Breast epithelium (tissue), 4 donors: ENCODE data around the gene AKR7A2. TPM values are rescaled to one million over a fixed set of nuclear protein-coding genes. Genes with fewer than 3 reads are reported as not detected.

ENCODE experiments used
- DNase-seq, 2 donors: peaks; one replicate each; pipeline ENCODE4 v3.0.0-alpha.2; 2019; ENCODE audit warnings: low spot score in 2 of 2
- H3K27ac ChIP-seq, 2 donors: fragments of 200-600 bp; sonication (generic) in 1 of 2; one replicate each; pipeline ENCODE4 v1.5.1; 2016 to 2019; ENCODE audit warnings: mild to moderate bottlenecking in 1 of 2
- H3K27me3 ChIP-seq, 2 donors: fragments of 200-600 bp; sonication (generic) in 1 of 2; one replicate each; pipeline versions ENCODE4 v1.5.1 to v1.6.0; 2017 to 2019; ENCODE audit warnings: control low read depth in 1 of 2, mild to moderate bottlenecking in 1 of 2
- H3K36me3 ChIP-seq: fragments of 200-600 bp; one replicate; pipeline ENCODE4 v1.5.1; 2019
- H3K4me1 ChIP-seq, 2 donors: fragments of 200-600 bp; sonication (generic); one replicate each; pipeline ENCODE4 v1.5.1; 2016 to 2019; ENCODE audit warnings: control low read depth in 1 of 2
- H3K4me3 ChIP-seq, 3 donors: fragments of 200-600 bp; sonication (generic); 1 replicate in 2 of 3; 2 replicates in 1 of 3; pipeline ENCODE4 v1.5.1; 2016 to 2019; ENCODE audit warnings: mild to moderate bottlenecking in 3 of 3, moderate library complexity in 2 of 3
- H3K9me3 ChIP-seq, 2 donors: fragments of 200-600 bp; sonication (generic) in 1 of 2; one replicate each; pipeline ENCODE4 v1.5.1; 2016 to 2019; ENCODE audit warnings: control low read depth in 1 of 2
- POLR2A ChIP-seq: fragments of 450-650 bp; IDR thresholded peaks from one replicate; pipeline ENCODE4 v1.6.1; 2016; ENCODE audit warnings: antibody characterized with exemption, mild to moderate bottlenecking, moderate library complexity
- POLR2AphosphoS5 ChIP-seq, 3 donors: sonication (generic); formaldehyde crosslinking; IDR thresholded peaks; one replicate each; pipeline ENCODE4 v1.6.1; 2017; ENCODE audit warnings: antibody characterized with exemption in 3 of 3
- intact Hi-C: fragments of 100-400 bp; cut with DNase I; formaldehyde crosslinking; loops from one replicate; pipeline ENCODE4 v1.15.1; 2023; ENCODE audit warnings: low total_unique reads
- total RNA-seq, 3 donors: library from RNA; depleted of rRNA; stranded (reverse); fragments of >200 nt; gene quantifications; one replicate each; pipeline ENCODE4 v1.1.0, GENCODE V29; 2016
- TF ChIP-seq, protein P1 (sequence below), 3 donors: fragments of 450-650 bp; IDR thresholded peaks; one replicate each; pipeline ENCODE4 v1.5.1; 2016 to 2017; ENCODE audit warnings: antibody characterized with exemption in 3 of 3, mild to moderate bottlenecking in 3 of 3, moderate library complexity in 3 of 3

AKR7A2 gene
- total RNA-seq, 3 donors from 2014 or later = 65.9 to 116 (median 80.5) TPM

- no peaks in the 10 kb centered on the region for H3K36me3 ChIP-seq
- H3K27me3 ChIP-seq = no peaks in the 10 kb centered on the region
- no peaks in the 10 kb centered on the region for H3K9me3 ChIP-seq
- no peak overlapping the region for H3K4me3 ChIP-seq
- H3K27ac ChIP-seq = no peak overlapping the region
- TF ChIP-seq POLR2A = no peak
- TF ChIP-seq POLR2AphosphoS5 (IDR thresholded peaks at IDR 0.05) = no peak
- TF ChIP-seq, protein P1, sequence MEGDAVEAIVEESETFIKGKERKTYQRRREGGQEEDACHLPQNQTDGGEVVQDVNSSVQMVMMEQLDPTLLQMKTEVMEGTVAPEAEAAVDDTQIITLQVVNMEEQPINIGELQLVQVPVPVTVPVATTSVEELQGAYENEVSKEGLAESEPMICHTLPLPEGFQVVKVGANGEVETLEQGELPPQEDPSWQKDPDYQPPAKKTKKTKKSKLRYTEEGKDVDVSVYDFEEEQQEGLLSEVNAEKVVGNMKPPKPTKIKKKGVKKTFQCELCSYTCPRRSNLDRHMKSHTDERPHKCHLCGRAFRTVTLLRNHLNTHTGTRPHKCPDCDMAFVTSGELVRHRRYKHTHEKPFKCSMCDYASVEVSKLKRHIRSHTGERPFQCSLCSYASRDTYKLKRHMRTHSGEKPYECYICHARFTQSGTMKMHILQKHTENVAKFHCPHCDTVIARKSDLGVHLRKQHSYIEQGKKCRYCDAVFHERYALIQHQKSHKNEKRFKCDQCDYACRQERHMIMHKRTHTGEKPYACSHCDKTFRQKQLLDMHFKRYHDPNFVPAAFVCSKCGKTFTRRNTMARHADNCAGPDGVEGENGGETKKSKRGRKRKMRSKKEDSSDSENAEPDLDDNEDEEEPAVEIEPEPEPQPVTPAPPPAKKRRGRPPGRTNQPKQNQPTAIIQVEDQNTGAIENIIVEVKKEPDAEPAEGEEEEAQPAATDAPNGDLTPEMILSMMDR (IDR thresholded peaks at IDR 0.05) = no peak
- peaks cover 4 to 6% of the 10 kb centered on the region in 2 donors for H3K4me1 ChIP-seq
- intact Hi-C loops = loop anchor here (10.0 kb wide), 1 partner anchor 314 kb away; no protein-coding TSS in a partner anchor
- DNase-seq = no peak
Measured at GRCh38 chr1:19340387-19340937, 28.5 kb upstream of the AKR7A2 start.

GRCh38 chr1:19339214-19339861 lies 27.4 kb upstream of the AKR7A2 start:
- H3K36me3 ChIP-seq = no peaks in the 10 kb centered on the region
- peaks cover 4 to 6% of the 10 kb centered on the region in 2 donors for H3K4me1 ChIP-seq
- DNase-seq = no peak
- H3K27me3 ChIP-seq = no peaks in the 10 kb centered on the region
- H3K9me3 ChIP-seq = no peaks in the 10 kb centered on the region
- H3K27ac ChIP-seq = no peak overlapping the region
- no peak overlapping the region for H3K4me3 ChIP-seq
- TF ChIP-seq POLR2A = no peak
- TF ChIP-seq POLR2AphosphoS5 (IDR thresholded peaks at IDR 0.05) = no peak
- TF ChIP-seq, protein P1 (IDR thresholded peaks at IDR 0.05) = no peak
- intact Hi-C loops = loop anchor here (10.0 kb wide), 1 partner anchor 245 kb away; no protein-coding TSS in a partner anchor

DNA sequence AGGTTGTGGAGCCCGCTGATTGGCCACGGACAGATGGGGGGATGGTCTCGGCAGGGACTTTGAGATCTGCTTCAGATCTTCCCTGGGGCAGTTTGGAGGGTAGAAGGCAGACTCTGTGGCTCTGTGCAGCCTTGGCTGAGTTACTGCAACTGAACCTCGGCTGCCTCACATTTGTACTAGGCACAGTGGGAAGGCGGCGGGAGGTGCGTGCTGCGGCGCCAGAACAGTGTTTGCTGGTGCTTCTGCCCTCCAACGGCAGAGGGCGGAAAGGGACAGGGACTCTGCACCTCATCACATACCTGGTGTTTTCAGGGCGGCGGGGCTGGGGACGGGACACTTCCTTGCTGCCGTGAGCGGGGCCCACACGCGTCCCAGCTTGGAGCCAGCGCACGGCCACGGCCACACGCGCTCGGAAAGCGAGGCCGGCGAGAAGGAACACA lies 26.4 kb upstream of the AKR7A2 start:
- DNase-seq = peak; percentile 59 to 86
- TF ChIP-seq POLR2AphosphoS5 (IDR thresholded peaks at IDR 0.05) (peak in 1 of 3 donors; percentile 24), POLR2A (no peak)
- TF ChIP-seq, protein P1 (IDR thresholded peaks at IDR 0.05) = peak; percentile 38 to 79 (median 55)
- Histone ChIP-seq H3K9me3 (no peaks in the 10 kb centered on the region), H3K4me3 (peak overlapping the region in 2 of 3 donors; percentile 15 to 25), H3K27me3 (no peaks in the 10 kb centered on the region), H3K4me1 (peaks cover 4 to 6% of the 10 kb centered on the region in 2 donors), H3K27ac (peak overlapping the region in 1 of 2 donors; percentile 35), H3K36me3 (no peaks in the 10 kb centered on the region)
- intact Hi-C loops = loop anchor here (10.0 kb wide), 1 partner anchor 244 kb away; no protein-coding TSS in a partner anchor

GRCh38 chr1:19337289-19337688 lies 25.3 kb upstream of the AKR7A2 start:
- intact Hi-C loops = loop anchor here (10.0 kb wide), 1 partner anchor 242 kb away; no protein-coding TSS in a partner anchor
- H3K27me3 ChIP-seq = no peaks in the 10 kb centered on the region
- H3K9me3 ChIP-seq = no peaks in the 10 kb centered on the region
- H3K36me3 ChIP-seq = no peaks in the 10 kb centered on the region
- peaks cover 4 to 6% of the 10 kb centered on the region in 2 donors for H3K4me1 ChIP-seq
- H3K4me3 ChIP-seq = no peak overlapping the region
- DNase-seq = no peak
- TF ChIP-seq POLR2AphosphoS5 (IDR thresholded peaks at IDR 0.05) (no peak), POLR2A (no peak)
- TF ChIP-seq, protein P1 (IDR thresholded peaks at IDR 0.05) = no peak
- no peak overlapping the region for H3K27ac ChIP-seq

GRCh38 chr1:19336543-19336942 lies 24.6 kb upstream of the AKR7A2 start:
- no peaks in the 10 kb centered on the region for H3K27me3 ChIP-seq
- no peak for DNase-seq
- no peak overlapping the region for H3K4me3 ChIP-seq
- intact Hi-C loops = loop anchor here (10.0 kb wide), 1 partner anchor 242 kb away; no protein-coding TSS in a partner anchor
- TF ChIP-seq POLR2A = no peak
- TF ChIP-seq POLR2AphosphoS5 (IDR thresholded peaks at IDR 0.05) = no peak
- TF ChIP-seq, protein P1 (IDR thresholded peaks at IDR 0.05) = no peak
- H3K36me3 ChIP-seq = no peaks in the 10 kb centered on the region
- H3K9me3 ChIP-seq = no peaks in the 10 kb centered on the region
- H3K27ac ChIP-seq = no peak overlapping the region
- peaks cover 1 to 2% of the 10 kb centered on the region in 2 donors for H3K4me1 ChIP-seq
